Breast epithelium (tissue), 4 donors: Measurements from ENCODE around the gene PCDH9. TPM values are rescaled to one million over a fixed set of nuclear protein-coding genes. Genes with fewer than 3 reads are reported as not detected.

Experiments
- DNase-seq, 2 donors: peaks; one replicate each; pipeline ENCODE4 v3.0.0-alpha.2; 2019; ENCODE audit warnings: low spot score in 2 of 2
- H3K27ac ChIP-seq, 2 donors: fragments of 200-600 bp; sonication (generic) in 1 of 2; one replicate each; pipeline ENCODE4 v1.5.1; 2016 to 2019; ENCODE audit warnings: mild to moderate bottlenecking in 1 of 2
- H3K27me3 ChIP-seq, 2 donors: fragments of 200-600 bp; sonication (generic) in 1 of 2; one replicate each; pipeline versions ENCODE4 v1.5.1 to v1.6.0; 2017 to 2019; ENCODE audit warnings: control low read depth in 1 of 2, mild to moderate bottlenecking in 1 of 2
- H3K36me3 ChIP-seq: fragments of 200-600 bp; one replicate; pipeline ENCODE4 v1.5.1; 2019
- H3K4me1 ChIP-seq, 2 donors: fragments of 200-600 bp; sonication (generic); one replicate each; pipeline ENCODE4 v1.5.1; 2016 to 2019; ENCODE audit warnings: control low read depth in 1 of 2
- H3K4me3 ChIP-seq, 3 donors: fragments of 200-600 bp; sonication (generic); 1 replicate in 2 of 3; 2 replicates in 1 of 3; pipeline ENCODE4 v1.5.1; 2016 to 2019; ENCODE audit warnings: mild to moderate bottlenecking in 3 of 3, moderate library complexity in 2 of 3
- H3K9me3 ChIP-seq, 2 donors: fragments of 200-600 bp; sonication (generic) in 1 of 2; one replicate each; pipeline ENCODE4 v1.5.1; 2016 to 2019; ENCODE audit warnings: control low read depth in 1 of 2
- POLR2A ChIP-seq: fragments of 450-650 bp; IDR thresholded peaks from one replicate; pipeline ENCODE4 v1.6.1; 2016; ENCODE audit warnings: antibody characterized with exemption, mild to moderate bottlenecking, moderate library complexity
- POLR2AphosphoS5 ChIP-seq, 3 donors: sonication (generic); formaldehyde crosslinking; IDR thresholded peaks; one replicate each; pipeline ENCODE4 v1.6.1; 2017; ENCODE audit warnings: antibody characterized with exemption in 3 of 3
- intact Hi-C: fragments of 100-400 bp; cut with DNase I; formaldehyde crosslinking; loops from one replicate; pipeline ENCODE4 v1.15.1; 2023; ENCODE audit warnings: low total_unique reads
- total RNA-seq, 3 donors: library from RNA; depleted of rRNA; stranded (reverse); fragments of >200 nt; gene quantifications; one replicate each; pipeline ENCODE4 v1.1.0, GENCODE V29; 2016
- TF ChIP-seq, protein P1 (sequence below), 3 donors: fragments of 450-650 bp; IDR thresholded peaks; one replicate each; pipeline ENCODE4 v1.5.1; 2016 to 2017; ENCODE audit warnings: antibody characterized with exemption in 3 of 3, mild to moderate bottlenecking in 3 of 3, moderate library complexity in 3 of 3

The PCDH9 gene
- total RNA-seq, 3 donors from 2014 or later, result 0.98 to 26.7 (median 3.7) TPM

DNA sequence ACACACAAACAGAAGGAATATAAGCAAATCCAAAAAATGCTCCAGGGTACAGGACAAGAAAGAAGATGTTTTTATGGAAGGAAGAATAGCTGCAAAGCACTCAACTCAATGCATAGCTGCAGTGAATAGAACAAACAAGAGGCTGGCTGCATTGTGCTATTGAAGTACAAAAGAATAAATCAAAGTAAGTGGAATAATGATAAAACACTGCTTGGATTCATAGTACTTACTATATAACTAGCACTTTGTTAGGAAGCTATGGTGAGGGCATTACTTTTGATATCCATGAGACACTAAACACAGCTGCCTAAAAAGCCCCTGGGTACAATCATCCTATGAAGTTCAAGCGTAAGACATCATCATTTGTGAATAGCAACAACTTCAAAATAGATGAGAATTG lies 350.1 kb downstream of the PCDH9 start:
- Histone ChIP-seq H3K36me3 (no peaks in the 10 kb centered on the region), H3K4me3 (no peak overlapping the region), H3K9me3 (no peaks in the 10 kb centered on the region), H3K4me1 (no peaks in the 10 kb centered on the region), H3K27me3 (no peaks in the 10 kb centered on the region), H3K27ac (no peak overlapping the region)
- intact Hi-C loops, result no loop called here
- DNase-seq, result no peak
- no peak for TF ChIP-seq POLR2A
- no peak for TF ChIP-seq POLR2AphosphoS5 (IDR thresholded peaks at IDR 0.05)
- TF ChIP-seq, protein P1, sequence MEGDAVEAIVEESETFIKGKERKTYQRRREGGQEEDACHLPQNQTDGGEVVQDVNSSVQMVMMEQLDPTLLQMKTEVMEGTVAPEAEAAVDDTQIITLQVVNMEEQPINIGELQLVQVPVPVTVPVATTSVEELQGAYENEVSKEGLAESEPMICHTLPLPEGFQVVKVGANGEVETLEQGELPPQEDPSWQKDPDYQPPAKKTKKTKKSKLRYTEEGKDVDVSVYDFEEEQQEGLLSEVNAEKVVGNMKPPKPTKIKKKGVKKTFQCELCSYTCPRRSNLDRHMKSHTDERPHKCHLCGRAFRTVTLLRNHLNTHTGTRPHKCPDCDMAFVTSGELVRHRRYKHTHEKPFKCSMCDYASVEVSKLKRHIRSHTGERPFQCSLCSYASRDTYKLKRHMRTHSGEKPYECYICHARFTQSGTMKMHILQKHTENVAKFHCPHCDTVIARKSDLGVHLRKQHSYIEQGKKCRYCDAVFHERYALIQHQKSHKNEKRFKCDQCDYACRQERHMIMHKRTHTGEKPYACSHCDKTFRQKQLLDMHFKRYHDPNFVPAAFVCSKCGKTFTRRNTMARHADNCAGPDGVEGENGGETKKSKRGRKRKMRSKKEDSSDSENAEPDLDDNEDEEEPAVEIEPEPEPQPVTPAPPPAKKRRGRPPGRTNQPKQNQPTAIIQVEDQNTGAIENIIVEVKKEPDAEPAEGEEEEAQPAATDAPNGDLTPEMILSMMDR (IDR thresholded peaks at IDR 0.05), result no peak

DNA sequence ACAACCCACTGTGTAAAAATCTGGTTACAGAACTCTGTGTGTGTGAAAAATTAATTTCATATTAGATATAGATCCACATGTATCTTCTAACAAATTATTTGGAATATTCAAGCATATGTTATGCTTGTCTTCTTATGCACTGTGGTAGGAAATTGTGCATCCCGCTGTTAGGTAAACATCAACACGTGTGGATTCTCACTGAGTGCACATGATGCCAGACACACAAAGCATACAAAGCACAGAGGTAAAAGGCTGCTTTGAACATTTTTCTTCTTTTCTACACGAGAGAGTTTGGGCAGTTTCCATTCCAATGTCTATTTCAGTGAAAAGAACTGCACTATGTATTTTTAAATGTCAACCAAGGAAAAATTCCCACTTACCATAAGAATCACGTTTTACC lies 354.9 kb downstream of the PCDH9 start:
- H3K4me1 ChIP-seq, result no peaks in the 10 kb centered on the region
- no peaks in the 10 kb centered on the region for H3K9me3 ChIP-seq
- TF ChIP-seq, protein P1 (IDR thresholded peaks at IDR 0.05), result no peak
- no peak for TF ChIP-seq POLR2AphosphoS5 (IDR thresholded peaks at IDR 0.05)
- TF ChIP-seq POLR2A, result no peak
- H3K36me3 ChIP-seq, result no peaks in the 10 kb centered on the region
- no peak overlapping the region for H3K4me3 ChIP-seq
- H3K27ac ChIP-seq, result no peak overlapping the region
- no peaks in the 10 kb centered on the region for H3K27me3 ChIP-seq
- intact Hi-C loops, result no loop called here
- DNase-seq, result no peak

DNA sequence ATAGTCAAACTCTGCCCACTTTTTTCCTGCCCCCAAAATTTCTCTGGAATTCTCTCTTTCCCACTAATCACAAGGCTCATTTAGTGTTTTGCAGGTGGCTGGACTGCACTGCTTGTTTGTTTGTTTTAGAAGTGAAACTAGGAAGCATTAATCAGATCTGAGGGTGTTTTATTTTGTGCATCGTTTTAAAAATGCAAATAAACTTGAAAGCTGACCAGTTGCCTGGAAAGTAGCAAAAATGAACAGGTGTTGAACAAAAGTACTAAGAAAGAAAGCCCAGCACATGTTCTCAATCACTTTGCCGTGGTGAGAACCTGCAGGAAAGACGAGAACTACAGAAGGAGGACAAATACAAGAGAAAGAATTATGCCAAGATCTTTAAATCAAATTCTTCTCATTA lies 365.5 kb downstream of the PCDH9 start:
- no peaks in the 10 kb centered on the region for H3K4me1 ChIP-seq
- no peaks in the 10 kb centered on the region for H3K36me3 ChIP-seq
- H3K27ac ChIP-seq, result no peak overlapping the region
- TF ChIP-seq POLR2A (no peak), POLR2AphosphoS5 (IDR thresholded peaks at IDR 0.05) (no peak)
- TF ChIP-seq, protein P1 (IDR thresholded peaks at IDR 0.05), result no peak
- H3K9me3 ChIP-seq, result no peaks in the 10 kb centered on the region
- intact Hi-C loops, result no loop called here
- no peak overlapping the region for H3K4me3 ChIP-seq
- no peak for DNase-seq
- H3K27me3 ChIP-seq, result no peaks in the 10 kb centered on the region

DNA sequence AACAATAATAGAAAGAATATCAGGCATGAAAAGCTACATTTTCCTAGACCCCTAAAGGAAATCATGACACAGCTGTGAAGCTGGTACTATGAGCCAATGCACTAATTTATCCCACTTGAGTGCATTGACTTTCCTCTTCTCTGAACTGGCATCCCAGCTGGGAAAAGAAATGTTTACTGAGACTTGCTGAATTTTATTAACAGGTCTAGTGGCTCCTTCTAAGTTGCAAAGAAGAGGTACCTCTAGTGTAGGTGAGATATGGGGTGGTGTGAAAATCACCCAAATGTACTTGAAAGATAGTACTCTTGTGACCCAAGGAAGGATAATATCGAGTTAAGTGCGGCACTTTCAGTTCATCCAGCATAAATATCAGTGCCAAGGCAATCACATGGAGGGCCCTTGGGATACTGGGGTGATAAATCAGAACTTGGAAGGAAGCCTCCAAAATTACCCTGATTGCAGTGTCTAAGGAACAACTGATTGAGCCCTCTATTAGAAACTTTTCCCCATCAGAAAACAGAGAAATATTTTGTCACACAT lies 369.2 kb downstream of the PCDH9 start:
- Histone ChIP-seq H3K4me1 (no peaks in the 10 kb centered on the region), H3K9me3 (no peaks in the 10 kb centered on the region), H3K27me3 (no peaks in the 10 kb centered on the region), H3K4me3 (no peak overlapping the region), H3K27ac (no peak overlapping the region), H3K36me3 (no peaks in the 10 kb centered on the region)
- intact Hi-C loops, result no loop called here
- DNase-seq, result no peak
- no peak for TF ChIP-seq POLR2A
- TF ChIP-seq, protein P1 (IDR thresholded peaks at IDR 0.05), result no peak
- TF ChIP-seq POLR2AphosphoS5 (IDR thresholded peaks at IDR 0.05), result no peak

DNA sequence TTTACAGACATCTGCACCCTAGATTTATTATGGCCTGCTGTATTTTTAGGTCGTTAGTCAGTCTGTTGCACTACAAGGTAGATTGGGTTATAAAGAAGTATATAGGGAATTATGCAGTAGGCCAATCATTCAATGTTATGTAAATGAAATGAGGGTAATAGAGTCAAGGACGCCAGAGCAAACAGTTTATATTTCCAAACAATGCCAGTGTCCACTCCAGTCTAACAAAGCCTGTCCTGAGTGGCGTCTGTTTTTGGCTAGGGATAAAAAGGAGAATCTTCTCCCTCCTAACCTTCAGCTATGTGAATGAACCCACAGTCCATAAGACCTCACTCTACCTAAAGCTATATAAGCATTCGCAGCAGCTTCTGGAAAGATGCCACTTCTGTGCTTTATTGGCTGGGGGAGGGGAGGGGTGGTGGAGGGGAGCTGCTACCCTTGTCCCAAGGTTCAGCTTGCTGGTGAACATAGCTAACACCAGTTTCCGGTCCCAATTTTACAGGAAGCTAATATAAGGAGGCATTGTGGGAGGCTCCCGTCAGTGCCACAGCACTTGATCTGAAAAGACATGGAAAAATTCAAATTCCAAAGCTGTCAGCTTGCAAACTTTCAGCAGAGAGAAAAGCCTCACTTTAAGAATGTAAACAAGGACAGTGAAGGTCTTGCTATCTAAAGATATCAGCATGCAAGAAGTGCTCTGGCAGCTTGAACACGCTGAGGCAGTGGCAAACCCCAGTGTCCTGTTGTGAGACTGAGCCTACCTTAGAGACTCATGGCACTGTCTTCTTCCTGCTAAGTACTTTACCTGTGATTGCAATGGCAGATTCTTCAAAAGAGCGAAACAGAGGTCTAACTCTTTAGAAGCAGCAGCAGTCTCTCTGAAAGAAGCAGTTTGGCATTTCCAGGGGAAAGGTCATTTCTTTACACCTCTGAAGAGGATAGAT lies 369.9 kb downstream of the PCDH9 start:
- Histone ChIP-seq H3K4me3 (no peak overlapping the region), H3K9me3 (no peaks in the 10 kb centered on the region), H3K27me3 (no peaks in the 10 kb centered on the region), H3K4me1 (no peaks in the 10 kb centered on the region), H3K36me3 (no peaks in the 10 kb centered on the region), H3K27ac (no peak overlapping the region)
- intact Hi-C loops, result no loop called here
- no peak for DNase-seq
- TF ChIP-seq, protein P1 (IDR thresholded peaks at IDR 0.05), result no peak
- no peak for TF ChIP-seq POLR2A
- TF ChIP-seq POLR2AphosphoS5 (IDR thresholded peaks at IDR 0.05), result no peak
